GM12878 (cell line): ENCODE measurements around the gene OR2G2. TPM values are rescaled to one million over a fixed set of nuclear protein-coding genes. Genes with fewer than 3 reads are reported as not detected.

ENCODE experiments used
- ATAC-seq: fragments of 200-7000 bp; cut with Tn5 transposase; 3 replicates; pipeline ENCODE4 v1.9.1; 2020; ENCODE audit warnings: mild to moderate bottlenecking, moderate library complexity
- BruUV-seq: library from RNA; stranded (reverse); fragments of 400-500 nt; replicated peaks from 2 replicates; lab custom pipeline; 2021; lab: Mats Ljungman, UMichigan
- CTCF ChIA-PET: fragments of 300-600 bp; sonication (Branson Sonifier 250); formaldehyde crosslinking; extraction: SDS; loops from one replicate; lab custom pipeline; 2021; ENCODE audit warnings: inconsistent platforms; lab: Yijun Ruan, JAX
- POLR2A ChIA-PET: fragments of 350-600 bp; formaldehyde crosslinking; extraction: SDS; loops from one replicate; lab custom pipeline; 2021; ENCODE audit warnings: inconsistent platforms; lab: Charles Lee
- RAD21 ChIA-PET: fragments of 300-600 bp; sonication (Branson Sonifier 250); formaldehyde crosslinking; loops from one replicate; lab custom pipeline; 2023; ENCODE audit warnings: antibody characterized with exemption; ENCODE audit not compliant: unreplicated experiment; lab: Charles Lee
- SMC1A ChIA-PET: fragments of 300-600 bp; sonication (Branson Sonifier 250); formaldehyde crosslinking; loops from one replicate; lab custom pipeline; 2023; ENCODE audit not compliant: unreplicated experiment, uncharacterized antibody; lab: Charles Lee
- DNase-seq: peaks from one replicate; pipeline ENCODE4 v3.0.0-alpha.2; 2011; ENCODE audit warnings: low read depth, low spot score
- FAIRE-seq: peaks from 3 replicates; lab custom pipeline; 2011; peaks lifted over from hg19 to GRCh38; lab: Jason Lieb, UNC
- H2AFZ ChIP-seq: 2 replicates; pipeline ENCODE4 v1.6.0; 2011; ENCODE audit warnings: low read depth, low read length, control low read depth; ENCODE audit not compliant: control insufficient read depth
- H3K27ac ChIP-seq: 2 replicates; pipeline ENCODE4 v1.5.1; 2011; ENCODE audit warnings: control low read depth; ENCODE audit not compliant: control insufficient read depth, insufficient read depth
- H3K27me3 ChIP-seq, 2 experiments: replicated peaks in 1 of 2; 2 replicates each; pipeline versions ENCODE4 v1.6.0 to v1.6.1; 2011; ENCODE audit warnings: low read length in 1 of 2; ENCODE audit not compliant: control insufficient read depth in 2 of 2, insufficient read depth in 2 of 2
- H3K36me3 ChIP-seq, 2 experiments: 2 replicates each; pipeline ENCODE4 v1.5.1; 2011; ENCODE audit warnings: low read length in 1 of 2; ENCODE audit not compliant: control insufficient read depth in 2 of 2, insufficient read depth in 2 of 2
- H3K4me1 ChIP-seq: 2 replicates; pipeline ENCODE4 v1.6.1; 2011; ENCODE audit warnings: mild to moderate bottlenecking, low read length, moderate library complexity, mixed read lengths; ENCODE audit not compliant: control insufficient read depth, insufficient read depth
- H3K4me2 ChIP-seq: 2 replicates; pipeline ENCODE4 v1.6.0; 2011; ENCODE audit warnings: control low read depth; ENCODE audit not compliant: control insufficient read depth, insufficient read depth
- H3K4me3 ChIP-seq: fragments of 200-600 bp; sonication (generic); 2 replicates; pipeline ENCODE4 v1.5.1; 2016
- H3K79me2 ChIP-seq: 2 replicates; pipeline ENCODE4 v1.6.0; 2011; ENCODE audit warnings: low read length; ENCODE audit not compliant: control insufficient read depth, insufficient read depth
- H3K9ac ChIP-seq: 2 replicates; pipeline ENCODE4 v1.8.0; 2011; ENCODE audit warnings: low read length, control low read depth, mixed read lengths; ENCODE audit not compliant: control insufficient read depth, insufficient read depth
- H3K9me3 ChIP-seq: replicated peaks from 3 replicates; pipeline ENCODE4 v1.5.1; 2011; ENCODE audit warnings: mild to moderate bottlenecking, low read length; ENCODE audit not compliant: control insufficient read depth, insufficient read depth
- H4K20me1 ChIP-seq: 2 replicates; pipeline ENCODE4 v1.6.0; 2011; ENCODE audit not compliant: control insufficient read depth, insufficient read depth
- CEBPZ ChIP-seq: fragments of 150-350 bp; IDR thresholded peaks from 2 replicates; pipeline ENCODE4 v1.6.1; 2016; ENCODE audit warnings: low read depth, low read length
- CHD2 ChIP-seq: IDR thresholded peaks from 2 replicates; pipeline ENCODE4 v1.6.1; 2011; ENCODE audit warnings: low read depth, low read length, improper control_type of control experiment, borderline replicate concordance
- E2F8 ChIP-seq: fragments of 450-650 bp; IDR thresholded peaks from 2 replicates; pipeline ENCODE4 v1.6.1; 2018; ENCODE audit warnings: mild to moderate bottlenecking, low read depth, moderate library complexity; ENCODE audit not compliant: partially characterized antibody
- FOXK2 ChIP-seq: fragments of 450-650 bp; IDR thresholded peaks from 2 replicates; pipeline ENCODE4 v1.6.1; 2017; ENCODE audit warnings: mild to moderate bottlenecking, moderate library complexity
- IRF3 ChIP-seq: fragments of 450-650 bp; IDR thresholded peaks from 2 replicates; pipeline ENCODE4 v1.6.1; 2014; ENCODE audit warnings: mild to moderate bottlenecking
- KAT2A ChIP-seq: conservative IDR thresholded peaks from 2 replicates; pipeline ENCODE4 v1.6.1; 2011; ENCODE audit warnings: low read depth, low read length; ENCODE audit not compliant: control insufficient read depth
- RAD21 ChIP-seq: IDR thresholded peaks from 2 replicates; pipeline ENCODE4 v1.6.1; 2011; ENCODE audit warnings: mild to moderate bottlenecking, low read depth, low read length, moderate library complexity; ENCODE audit not compliant: insufficient read depth
- RB1 ChIP-seq: fragments of 450-650 bp; formaldehyde crosslinking; IDR thresholded peaks from 2 replicates; pipeline ENCODE4 v1.6.1; 2017; ENCODE audit warnings: mild to moderate bottlenecking, borderline replicate concordance
- SIX5 ChIP-seq: IDR thresholded peaks from 2 replicates; pipeline ENCODE4 v1.6.1; 2011; ENCODE audit warnings: mild to moderate bottlenecking, low read depth, low read length, moderate library complexity; ENCODE audit not compliant: severe bottlenecking
- WGBS: methylation state at CpG from one replicate; pipeline ENCODE4 v1.1.6; 2016; ENCODE audit warnings: low lambda C conversion rate; ENCODE audit not compliant: insufficient replicate concordance, insufficient coverage; ENCODE audit errors: missing lambda C conversion rate; 5-methylcytosine and 5-hydroxymethylcytosine counted together
- in situ Hi-C: fragments of 300-500 bp; cut with MboI; formaldehyde crosslinking; loops from 9 replicates; pipeline ENCODE4 v1.14.3; 2018; ENCODE audit warnings: mixed read lengths
- intact Hi-C: fragments of 100-400 bp; cut with micrococcal nuclease; formaldehyde crosslinking; loops from one replicate; pipeline ENCODE4 v1.14.2; 2022; ENCODE audit not compliant: unreplicated experiment
- polyA plus RNA-seq, 11 experiments: library from polyadenylated mRNA; depleted of rRNA in 4 of 11; unstranded in 6 of 11; stranded (reverse) in 5 of 11; fragments of >200 nt; fragmentation: Nextera tagmentation in 4 of 11; fragmentation: Illumina TruSeq in 1 of 11; extraction: Ambion mirVana in 4 of 11; extraction: Trizol in 1 of 11; gene quantifications; 1 replicate in 1 of 11; 2 replicates in 10 of 11; pipeline versions ENCODE4 v1.2.1 to v1.2.3, GENCODE V29; 2011 to 2016; ENCODE audit warnings: inconsistent platforms in 2 of 11, missing spikeins in 2 of 11, low read depth in 1 of 11
- total RNA-seq, 4 experiments: library from RNA; depleted of rRNA in 3 of 4; stranded (reverse); fragments of >200 nt in 3 of 4; fragmentation: Illumina TruSeq in 1 of 4; extraction: Trizol in 1 of 4; gene quantifications; 2 replicates each; pipeline versions ENCODE4 v1.2.1 to v1.2.3, GENCODE V29; 2013 to 2021

Gene OR2G2
- total and polyA plus RNA-seq, 10 of the 15 experiments (the other 5 are each of a cell fraction or from before 2014, with no cell fraction given): not detected

GRCh38 chr1:247588060-247588459 is at the start of gene OR2G2 (continued):
- no peak for TF ChIP-seq E2F8

- Histone ChIP-seq H3K9me3 (no peaks in the 10 kb centered on the region), H4K20me1 (no peaks in the 10 kb centered on the region), H3K4me3 (no peak overlapping the region), H3K27me3 (no peaks in the 10 kb centered on the region), H3K79me2 (no peaks in the 10 kb centered on the region), H3K36me3 (no peaks in the 10 kb centered on the region), H3K4me1 (no peaks in the 10 kb centered on the region), H2AFZ (no peak overlapping the region), H3K4me2 (no peak overlapping the region), H3K9ac (no peak overlapping the region), H3K27ac (no peak overlapping the region)
- ChIA-PET POLR2A (no interaction called here), SMC1A (interaction anchor here (0.7 kb wide), 1 partner anchor 53 kb away, joined by 3 read pairs; no protein-coding TSS in a partner anchor), RAD21 (no interaction called here), CTCF (interaction anchor here (0.8 kb wide), 1 partner anchor 12 kb away, joined by 3 read pairs; no protein-coding TSS in a partner anchor)
- in situ Hi-C loops (no loop called here), intact Hi-C loops (no loop called here)
- no TSS peak for BruUV-seq
- 32% methylated on average over 5 of the region's 5 CpGs for WGBS
- ATAC-seq (no peak), FAIRE-seq (no peak), DNase-seq (no peak)
- TF ChIP-seq CEBPZ (no peak), IRF3 (no peak), FOXK2 (no peak), RAD21 (no peak), KAT2A (no peak), RB1 (no peak), CHD2 (no peak), SIX5 (no peak)
Observed at GRCh38 chr1:247538561-247538960, 49.6 kb upstream of the OR2G2 start.
